Prostate gland (tissue), 2 donors: Measurements from ENCODE around the gene TAS2R19.

Experiments used
- CTCF ChIP-seq, 4 experiments: fragments of 200-600 bp in 2 of 4; fragments of 450-650 bp in 2 of 4; sonication (generic) in 2 of 4; IDR thresholded peaks; 1 replicate in 3 of 4; 2 replicates in 1 of 4; pipeline ENCODE4 v1.5.1; 2016 to 2019; ENCODE audit warnings: antibody characterized with exemption in 4 of 4, mild to moderate bottlenecking in 2 of 4, moderate library complexity in 2 of 4
- POLR2A ChIP-seq: fragments of 450-650 bp; IDR thresholded peaks from one replicate; pipeline ENCODE4 v1.6.1; 2016; ENCODE audit warnings: antibody characterized with exemption, mild to moderate bottlenecking
- POLR2AphosphoS5 ChIP-seq: sonication (generic); formaldehyde crosslinking; IDR thresholded peaks from one replicate; pipeline ENCODE4 v1.6.1; 2017; ENCODE audit warnings: antibody characterized with exemption

- TF ChIP-seq CTCF (IDR thresholded peaks at IDR 0.05), result no peak
- TF ChIP-seq POLR2A, result no peak
- no peak for TF ChIP-seq POLR2AphosphoS5
These were observed 8.9 kb upstream of the TAS2R19 start, which contains the start of gene TAS2R31 for GRCh38 chr12:11031307-11031706.
